Stomach (tissue), 9 donors: ENCODE measurements around the gene GRK6. TPM values are rescaled to one million over a fixed set of nuclear protein-coding genes. Genes with fewer than 3 reads are reported as not detected.

Source experiments
- DNase-seq, 2 donors: peaks; one replicate each; pipeline versions ENCODE4 v3.0.0 to v3.0.0-alpha.2; 2013 to 2019
- H3K27ac ChIP-seq, 5 donors: fragments of 200-600 bp in 4 of 5; sonication (generic) in 4 of 5; one replicate each; pipeline ENCODE4 v1.5.1; 2013 to 2019; ENCODE audit warnings: mild to moderate bottlenecking in 1 of 5, moderate library complexity in 1 of 5
- H3K27me3 ChIP-seq, 3 donors: fragments of 200-600 bp; sonication (generic); one replicate each; pipeline ENCODE4 v1.5.1; 2017 to 2019; ENCODE audit warnings: mixed run types in 1 of 3
- H3K36me3 ChIP-seq, 4 donors: fragments of 200-600 bp; sonication (generic); 1 replicate in 3 of 4; 2 replicates in 1 of 4; pipeline ENCODE4 v1.5.1; 2016 to 2019
- H3K4me1 ChIP-seq, 4 donors: fragments of 200-600 bp; sonication (generic); one replicate each; pipeline ENCODE4 v1.5.1; 2016 to 2019
- H3K4me3 ChIP-seq, 4 donors: fragments of 200-600 bp; sonication (generic) in 3 of 4; one replicate each; pipeline ENCODE4 v1.5.1; 2016 to 2019; ENCODE audit warnings: mild to moderate bottlenecking in 1 of 4
- H3K9me3 ChIP-seq, 4 donors: fragments of 200-600 bp; sonication (generic); one replicate each; pipeline ENCODE4 v1.5.1; 2016 to 2019
- CTCF ChIP-seq, 7 experiments: fragments of 450-650 bp in 4 of 7; fragments of 200-600 bp in 3 of 7; sonication (generic) in 3 of 7; IDR thresholded peaks; one replicate each; pipeline ENCODE4 v1.5.1; 2016 to 2019; ENCODE audit warnings: antibody characterized with exemption in 7 of 7, control low read depth in 2 of 7, mild to moderate bottlenecking in 1 of 7
- EP300 ChIP-seq: sonication (generic); formaldehyde crosslinking; IDR thresholded peaks from one replicate; pipeline ENCODE4 v1.6.1; 2017; ENCODE audit warnings: antibody characterized with exemption
- POLR2A ChIP-seq, 4 donors: fragments of 450-650 bp; IDR thresholded peaks; one replicate each; pipeline ENCODE4 v1.6.1; 2016; ENCODE audit warnings: antibody characterized with exemption in 4 of 4, control low read depth in 2 of 4, mild to moderate bottlenecking in 1 of 4, moderate library complexity in 1 of 4
- POLR2AphosphoS5 ChIP-seq, 3 donors: sonication (generic); formaldehyde crosslinking; IDR thresholded peaks; one replicate each; pipeline ENCODE4 v1.6.1; 2016; ENCODE audit warnings: antibody characterized with exemption in 3 of 3
- WGBS, 5 donors: extraction: QIAGEN DNeasy Blood & Tissue Kit in 3 of 5; methylation state at CpG; one replicate each; pipeline versions ENCODE4 v1.1.5 to v1.1.7; 2013 to 2018; 5-methylcytosine and 5-hydroxymethylcytosine counted together
- intact Hi-C: fragments of 100-400 bp; cut with DNase I; formaldehyde crosslinking; loops from one replicate; pipeline ENCODE4 v1.15.1; 2023; ENCODE audit warnings: low total_unique reads
- polyA plus RNA-seq, 3 donors: library from polyadenylated mRNA; stranded (reverse); fragments of 200-250 nt; gene quantifications; one replicate each; pipeline ENCODE4 v1.2.3, GENCODE V29; 2013
- total RNA-seq, 5 donors: library from RNA; depleted of rRNA; stranded (reverse); fragments of >200 nt; gene quantifications; one replicate each; pipeline versions ENCODE4 v1.1.0 to v1.2.3, GENCODE V29; 2014 to 2016
- donor health status: healthy with polysubstance abuse.
- donor health status: Bipolar disorder and iron deficiency.
- donor health status: healthy.

GRK6 gene
- total and polyA plus RNA-seq, 8 donors = 1.8 to 91.2 (median 17.7) TPM

- no peak for TF ChIP-seq EP300
- peaks cover 0 to 6% (median 3%) of the 10 kb centered on the region in 4 donors for H3K36me3 ChIP-seq
- no peaks in the 10 kb centered on the region for H3K9me3 ChIP-seq
- H3K27ac ChIP-seq = no peak overlapping the region
- intact Hi-C loops = no loop called here
- DNase-seq = peak in 1 of 2 donors; percentile 44
- H3K27me3 ChIP-seq = peaks cover 0 to 39% (median 8%) of the 10 kb centered on the region in 3 donors
- WGBS, 5 donors = 76 to 86% (median 84%) methylated on average over 13 to 17 of the region's 17 CpGs
- H3K4me1 ChIP-seq = peaks cover 23 to 49% (median 33%) of the 10 kb centered on the region in 4 donors
- H3K4me3 ChIP-seq = no peak overlapping the region
Measured at GRCh38 chr5:177452688-177453638, 26.5 kb downstream of the GRK6 start.

GRCh38 chr5:177453852-177454396 lies 27.4 kb downstream of the GRK6 start:
- 9 to 24% (median 10%) methylated on average over 11 to 31 of the region's 31 CpGs for WGBS, 5 donors
- no peaks in the 10 kb centered on the region for H3K9me3 ChIP-seq
- DNase-seq = peak in 1 of 2 donors; percentile 78
- H3K4me1 ChIP-seq = peaks cover 20 to 46% (median 31%) of the 10 kb centered on the region in 4 donors
- peaks cover 3 to 15% (median 13%) of the 10 kb centered on the region in 4 donors for H3K36me3 ChIP-seq
- TF ChIP-seq EP300 = no peak
- H3K27me3 ChIP-seq = peaks cover 0 to 31% (median 3%) of the 10 kb centered on the region in 3 donors
- intact Hi-C loops = no loop called here
- peak overlapping the region; percentile 56 to 75 (median 66) for H3K4me3 ChIP-seq
- H3K27ac ChIP-seq = peak overlapping the region in 4 of 5 donors; percentile 70 to 91 (median 87)

DNA sequence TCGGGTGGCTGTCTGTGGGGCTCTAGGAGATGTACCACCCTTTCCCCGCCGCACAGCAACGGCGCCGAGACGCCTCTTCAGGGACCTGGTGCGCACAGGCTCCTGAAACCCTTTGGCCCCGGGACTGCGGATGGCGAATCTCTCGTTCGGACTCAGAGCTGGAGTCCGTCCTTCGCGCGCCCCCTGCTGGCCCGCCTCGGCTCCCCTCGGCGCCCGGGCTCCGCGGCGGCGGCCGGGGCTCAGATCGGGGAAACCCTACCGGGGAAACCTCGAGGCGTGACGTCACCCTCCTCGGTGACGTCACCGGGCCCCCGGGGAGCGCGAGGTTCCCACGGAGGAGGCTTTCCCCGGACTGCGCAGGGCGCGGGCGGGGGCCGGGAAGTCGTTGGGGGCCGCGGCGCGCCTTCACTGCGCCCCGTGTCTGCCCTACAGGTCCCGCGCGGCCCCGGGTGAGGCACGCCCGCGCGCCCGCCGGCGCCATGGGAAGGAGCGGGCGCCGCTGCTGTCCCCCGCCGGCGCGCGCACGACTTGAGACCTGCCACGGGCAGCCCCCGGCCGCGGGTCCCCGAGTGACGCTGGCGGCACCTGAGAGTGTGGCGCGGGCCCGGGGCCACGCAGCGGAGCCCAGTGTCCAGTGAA lies 28.0 kb downstream of the GRK6 start:
- peak overlapping the region; percentile 56 to 75 (median 66) for H3K4me3 ChIP-seq
- WGBS, 5 donors = 0 to 1% (median 1%) methylated on average over 2 to 84 of the region's 84 CpGs
- peak; percentile 96 to 97 for DNase-seq
- H3K27me3 ChIP-seq = peaks cover 0 to 27% (median 0%) of the 10 kb centered on the region in 3 donors
- H3K9me3 ChIP-seq = no peaks in the 10 kb centered on the region
- H3K27ac ChIP-seq = peak overlapping the region; percentile 70 to 91 (median 88)
- peaks cover 20 to 46% (median 31%) of the 10 kb centered on the region in 4 donors for H3K4me1 ChIP-seq
- intact Hi-C loops = loop anchor here (5.0 kb wide), 1 partner anchor 52 kb away; the partner anchor contains the start of gene PFN3
- peaks cover 4 to 21% (median 19%) of the 10 kb centered on the region in 4 donors for H3K36me3 ChIP-seq
- no peak for TF ChIP-seq POLR2A (IDR thresholded peaks at IDR 0.05)
- TF ChIP-seq POLR2AphosphoS5 (IDR thresholded peaks at IDR 0.05) = peak; percentile 14 to 71 (median 38)
- TF ChIP-seq EP300 = no peak
- TF ChIP-seq CTCF (IDR thresholded peaks at IDR 0.05) = peak in 6 of 7 experiments; percentile 55 to 97 (median 90)

DNA sequence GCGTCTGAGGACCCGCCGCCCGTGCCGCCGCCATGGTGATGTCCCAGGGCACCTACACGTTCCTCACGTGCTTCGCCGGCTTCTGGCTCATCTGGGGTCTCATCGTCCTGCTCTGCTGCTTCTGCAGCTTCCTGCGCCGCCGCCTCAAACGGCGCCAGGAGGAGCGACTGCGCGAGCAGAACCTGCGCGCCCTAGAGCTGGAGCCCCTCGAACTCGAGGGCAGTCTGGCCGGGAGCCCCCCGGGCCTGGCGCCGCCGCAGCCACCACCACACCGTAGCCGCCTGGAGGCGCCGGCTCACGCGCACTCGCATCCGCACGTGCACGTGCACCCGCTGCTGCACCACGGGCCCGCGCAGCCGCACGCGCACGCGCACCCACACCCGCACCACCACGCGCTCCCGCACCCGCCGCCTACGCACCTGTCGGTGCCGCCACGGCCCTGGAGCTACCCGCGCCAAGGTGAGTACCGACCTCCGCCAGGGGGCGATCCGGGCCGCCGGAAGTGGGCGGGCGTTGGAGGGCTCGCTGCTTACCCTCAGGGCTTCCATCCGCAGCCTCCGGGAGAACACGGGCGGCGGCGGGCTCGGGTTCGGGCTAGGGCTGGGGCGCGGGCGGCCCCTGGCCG lies 28.7 kb downstream of the GRK6 start:
- intact Hi-C loops = loop anchor here (5.0 kb wide), 1 partner anchor 53 kb away; the partner anchor contains the start of gene PFN3
- Histone ChIP-seq H3K27me3 (peaks cover 0 to 21% (median 0%) of the 10 kb centered on the region in 3 donors), H3K4me3 (peak overlapping the region; percentile 56 to 75 (median 66)), H3K4me1 (peaks cover 20 to 46% (median 31%) of the 10 kb centered on the region in 4 donors), H3K36me3 (peaks cover 10 to 26% (median 24%) of the 10 kb centered on the region in 4 donors), H3K9me3 (no peaks in the 10 kb centered on the region), H3K27ac (peak overlapping the region; percentile 70 to 91 (median 88))
- peak; percentile 90 to 96 for DNase-seq
- WGBS, 5 donors = 0 to 1% (median 0%) methylated on average over 4 to 80 of the region's 80 CpGs
- TF ChIP-seq CTCF (IDR thresholded peaks at IDR 0.05) (peak in 5 of 7 experiments; percentile 54 to 84 (median 67)), EP300 (no peak), POLR2AphosphoS5 (IDR thresholded peaks at IDR 0.05) (peak; percentile 50 to 71 (median 57))
